GM18526 (cell line): ENCODE data around the gene ARF1.

ENCODE experiments used
- POLR2A ChIP-seq: IDR thresholded peaks from 3 replicates; pipeline ENCODE4 v1.6.1; 2011; ENCODE audit not compliant: insufficient read length; ENCODE audit errors: extremely low read depth

The ARF1 gene

DNA sequence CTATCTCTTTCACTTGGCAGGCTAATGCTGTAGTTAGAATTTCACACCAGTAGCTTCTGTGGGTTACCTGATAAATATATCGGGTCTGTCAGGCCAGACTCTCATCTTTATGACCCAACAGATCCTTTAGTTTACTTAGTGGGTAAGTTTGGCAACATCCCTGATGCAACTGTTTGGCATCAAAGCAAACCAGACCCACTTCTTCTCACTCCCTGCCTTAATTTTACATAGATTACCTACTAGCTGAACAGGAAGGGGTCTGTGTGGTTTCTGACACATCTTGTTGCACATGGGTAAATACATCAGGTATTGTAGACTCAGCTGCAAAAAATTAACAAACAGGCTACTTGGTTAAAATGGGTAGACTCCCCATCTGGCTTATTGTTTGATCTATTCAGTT lies 54.4 kb downstream of the ARF1 start:
- TF ChIP-seq POLR2A = no peak

DNA sequence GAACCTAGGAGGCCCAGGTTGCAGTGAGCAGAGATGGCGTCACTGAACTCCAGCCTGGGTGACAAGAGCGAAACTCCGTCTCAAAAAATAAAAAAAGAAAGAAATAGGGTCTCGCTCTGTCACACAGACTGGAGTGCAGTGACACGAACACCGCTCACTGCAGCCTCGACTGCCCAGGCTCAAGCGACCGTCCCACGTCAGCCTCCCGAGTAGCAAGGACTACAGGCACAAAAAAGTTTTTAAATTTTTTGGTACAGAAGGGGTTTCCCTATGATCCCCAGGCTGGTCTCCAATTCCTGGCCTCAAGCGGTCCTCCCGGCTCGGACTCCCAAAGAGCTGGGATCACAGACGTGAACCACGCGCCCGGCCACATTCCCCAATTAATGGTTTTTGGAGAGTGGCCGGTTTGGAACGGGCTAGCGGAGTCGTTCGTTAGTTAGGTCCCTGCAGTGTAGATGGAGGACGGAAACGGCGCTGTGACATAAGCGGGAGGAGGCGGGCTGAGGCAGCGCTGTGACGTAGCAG lies 57.0 kb downstream of the ARF1 start:
- no peak for TF ChIP-seq POLR2A

- peak; percentile 90 for TF ChIP-seq POLR2A
These were observed 57.6 kb downstream of the ARF1 start, which contains the start of gene GUK1 for GRCh38 chr1:228139931-228140723. Gene GUK1 (plus strand): TSS chr1:228140279. CDS start chr1:228140303, 24 bp downstream.

GRCh38 chr1:228140724-228141225 lies 58.3 kb downstream of the ARF1 start:
- no peak for TF ChIP-seq POLR2A

DNA sequence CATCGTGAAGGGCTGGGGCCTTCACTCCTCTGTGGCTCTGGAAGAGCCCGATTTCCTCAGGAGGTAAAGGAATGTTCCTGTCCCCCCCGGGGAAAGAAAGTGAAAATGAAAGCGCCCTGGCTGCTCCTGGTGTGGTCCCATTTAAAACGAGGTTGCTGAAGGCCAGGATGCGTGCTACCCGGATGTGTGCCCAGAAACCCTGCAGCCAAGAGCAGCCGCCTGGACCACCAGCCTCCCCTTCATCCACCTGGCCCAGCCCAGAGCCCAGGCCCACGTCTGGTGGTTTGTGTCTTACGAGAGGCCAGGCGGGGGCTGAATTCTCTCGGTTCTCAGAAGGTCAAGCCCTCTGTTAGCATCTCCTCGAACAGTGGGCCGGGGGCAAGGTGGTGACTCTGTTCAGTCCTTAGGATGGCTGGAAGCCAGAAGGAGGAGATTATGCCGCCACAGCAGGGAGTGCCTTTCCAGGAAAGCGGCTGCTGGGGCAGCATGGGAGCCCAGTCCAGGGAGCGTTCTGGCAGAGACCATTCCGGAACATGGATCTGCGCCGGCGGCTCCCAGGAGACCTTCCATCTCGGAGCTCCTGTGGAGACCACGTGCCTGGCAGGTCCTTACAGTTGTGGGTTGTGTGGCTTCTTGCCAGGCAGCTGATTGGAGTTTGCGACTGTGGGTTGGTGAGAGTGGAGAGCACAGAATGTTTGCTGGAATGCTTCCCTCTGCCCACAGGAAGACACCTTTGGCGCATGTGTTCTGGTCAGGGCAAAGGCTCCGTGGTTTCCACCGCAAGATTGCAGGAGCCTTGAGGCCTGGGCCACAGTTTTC lies 58.9 kb downstream of the ARF1 start:
- no peak for TF ChIP-seq POLR2A

GRCh38 chr1:228142155-228142691 lies 59.7 kb downstream of the ARF1 start:
- no peak for TF ChIP-seq POLR2A

- TF ChIP-seq POLR2A = no peak
These were observed 60.2 kb downstream of the ARF1 start for GRCh38 chr1:228142701-228143136.

GRCh38 chr1:228143480-228144192 lies 61.1 kb downstream of the ARF1 start:
- TF ChIP-seq POLR2A = no peak

- no peak for TF ChIP-seq POLR2A
These were observed 61.9 kb downstream of the ARF1 start for GRCh38 chr1:228144193-228144992.

DNA sequence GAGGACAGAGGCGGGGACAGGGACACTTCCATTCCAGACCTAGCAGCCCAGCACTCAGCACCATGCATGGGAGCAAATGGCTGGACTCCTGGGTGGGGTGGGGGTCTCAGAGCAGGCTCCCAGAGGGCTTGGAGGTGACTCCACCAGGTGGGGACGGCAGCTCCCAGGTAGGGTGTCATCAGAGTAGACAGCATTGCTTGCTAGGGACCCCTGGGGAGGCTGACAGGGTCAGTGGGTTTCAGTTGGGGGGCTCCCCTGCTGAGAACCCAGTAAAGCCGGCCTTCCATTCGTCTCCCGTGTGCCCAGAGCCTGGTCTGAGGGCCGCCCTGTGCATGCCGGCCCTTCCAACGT lies 62.5 kb downstream of the ARF1 start:
- no peak for TF ChIP-seq POLR2A

GRCh38 chr1:228145463-228146416 lies 63.2 kb downstream of the ARF1 start:
- no peak for TF ChIP-seq POLR2A

DNA sequence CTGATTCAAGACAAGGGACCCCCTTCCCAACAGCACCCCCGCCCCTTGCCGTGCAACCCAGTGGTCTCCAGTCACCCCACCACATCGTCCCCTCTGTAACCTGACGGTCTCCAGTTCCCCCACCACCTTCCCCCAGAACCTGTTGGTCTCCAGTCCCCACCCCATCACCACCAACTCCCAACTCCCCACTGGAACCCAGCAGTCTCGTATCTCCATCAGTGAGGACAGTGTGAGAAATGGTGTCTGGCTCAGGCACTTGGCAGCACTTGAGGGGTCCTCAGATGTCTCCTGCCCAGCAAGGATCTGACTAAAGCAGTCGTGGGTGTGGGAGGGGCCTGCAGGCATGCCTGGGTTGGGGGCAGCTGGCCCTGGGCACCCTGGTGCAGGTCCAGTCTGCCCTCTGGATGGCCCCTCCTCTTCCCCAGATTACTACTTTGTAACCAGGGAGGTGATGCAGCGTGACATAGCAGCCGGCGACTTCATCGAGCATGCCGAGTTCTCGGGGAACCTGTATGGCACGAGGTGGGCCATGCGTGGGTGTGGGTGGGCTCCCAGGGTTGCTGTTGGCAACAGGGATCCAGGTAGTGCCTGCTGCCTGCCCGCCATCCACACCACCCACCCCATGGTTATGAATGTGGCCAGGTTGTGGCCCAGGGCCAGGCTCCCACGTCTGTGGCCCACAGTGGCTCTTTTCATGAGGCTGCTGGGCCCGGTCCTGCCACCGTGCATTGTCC lies 64.1 kb downstream of the ARF1 start:
- TF ChIP-seq POLR2A = no peak
